Measurements from ENCODE around the gene GRIFIN.

DNA sequence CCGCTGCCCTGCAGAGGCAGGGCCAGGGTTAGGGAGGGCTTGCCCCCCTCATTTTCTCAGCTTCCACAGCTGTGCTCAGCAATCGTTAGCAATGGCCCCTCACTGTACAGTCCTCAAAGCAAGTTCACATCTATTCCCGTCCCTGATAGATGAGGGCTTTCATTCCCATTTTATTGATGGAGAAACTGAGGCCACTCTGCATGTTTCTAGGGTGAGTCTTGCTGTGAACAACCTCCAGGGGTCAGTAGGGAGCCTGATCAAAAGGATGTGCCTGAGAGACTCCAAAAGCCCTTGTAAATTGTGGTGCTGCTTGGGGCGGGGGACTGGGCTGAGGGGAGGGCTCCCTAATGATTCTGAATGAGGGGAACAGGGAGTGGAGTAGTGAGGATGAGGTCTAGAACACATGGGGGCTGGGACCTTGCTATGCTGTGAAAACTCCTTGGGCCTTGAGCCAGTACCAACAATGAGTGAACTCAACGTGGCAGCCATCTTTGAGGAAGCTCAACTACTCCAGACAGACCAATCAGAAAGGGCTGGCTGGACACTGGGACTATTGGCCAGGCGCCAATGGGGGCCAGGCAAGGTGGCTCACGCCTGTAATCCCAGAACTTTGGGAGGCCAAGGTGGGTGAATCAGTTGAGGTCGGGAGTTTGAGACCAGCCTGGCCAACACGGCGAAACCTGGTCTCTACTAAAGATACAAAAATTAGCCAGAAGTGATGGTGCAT, 6.7 kb upstream of the GRIFIN start:
- TF ChIP-seq, protein P1, sequence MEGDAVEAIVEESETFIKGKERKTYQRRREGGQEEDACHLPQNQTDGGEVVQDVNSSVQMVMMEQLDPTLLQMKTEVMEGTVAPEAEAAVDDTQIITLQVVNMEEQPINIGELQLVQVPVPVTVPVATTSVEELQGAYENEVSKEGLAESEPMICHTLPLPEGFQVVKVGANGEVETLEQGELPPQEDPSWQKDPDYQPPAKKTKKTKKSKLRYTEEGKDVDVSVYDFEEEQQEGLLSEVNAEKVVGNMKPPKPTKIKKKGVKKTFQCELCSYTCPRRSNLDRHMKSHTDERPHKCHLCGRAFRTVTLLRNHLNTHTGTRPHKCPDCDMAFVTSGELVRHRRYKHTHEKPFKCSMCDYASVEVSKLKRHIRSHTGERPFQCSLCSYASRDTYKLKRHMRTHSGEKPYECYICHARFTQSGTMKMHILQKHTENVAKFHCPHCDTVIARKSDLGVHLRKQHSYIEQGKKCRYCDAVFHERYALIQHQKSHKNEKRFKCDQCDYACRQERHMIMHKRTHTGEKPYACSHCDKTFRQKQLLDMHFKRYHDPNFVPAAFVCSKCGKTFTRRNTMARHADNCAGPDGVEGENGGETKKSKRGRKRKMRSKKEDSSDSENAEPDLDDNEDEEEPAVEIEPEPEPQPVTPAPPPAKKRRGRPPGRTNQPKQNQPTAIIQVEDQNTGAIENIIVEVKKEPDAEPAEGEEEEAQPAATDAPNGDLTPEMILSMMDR (IDR thresholded peaks at IDR 0.05; ENCODE audit: low read length): no peak
- TF ChIP-seq EZH2 (optimal IDR thresholded peaks at IDR 0.05; ENCODE audit: low read depth, low read length) (no peak), EZH2phosphoT487 (IDR thresholded peaks at IDR 0.05; ENCODE audit: low read length) (no peak)
